HG03045 (cell line): ENCODE data around the gene SUPT16H.
"Not testable (repeated sequence)": the region's sequence is repeated elsewhere in the genome, so short reads cannot be mapped to it uniquely, and the experiment has no call there.

Experiments
- ATAC-seq: cut with Tn5 transposase; IDR thresholded peaks from one replicate; pipeline ENCODE4 v1.9.1; 2021; ENCODE audit warnings: mild to moderate bottlenecking, moderate library complexity; ENCODE audit not compliant: unreplicated experiment

SUPT16H gene

GRCh38 chr14:21307637-21308036 is 76.2 kb downstream of the SUPT16H start:
- ATAC-seq = no peak

GRCh38 chr14:21302836-21303140 is 81.0 kb downstream of the SUPT16H start:
- not testable (repeated sequence) for ATAC-seq

GRCh38 chr14:21302013-21302835 is 81.6 kb downstream of the SUPT16H start:
- ATAC-seq = no peak
